Astrocyte of the hippocampus (primary cell): ENCODE measurements around the gene TMEM141.

Experiments
- DNase-seq: peaks from one replicate; pipeline ENCODE4 v3.0.0; 2011; ENCODE audit warnings: low read depth, low spot score

TMEM141 gene

GRCh38 chr9:136790640-136791515 lies at the start of gene TMEM141:
TMEM141 (plus strand) TSS chr9:136791344; CDS start chr9:136791371, 27 bp downstream.
- DNase-seq, result peak; percentile 100

GRCh38 chr9:136741883-136742571 lies 49.1 kb upstream of the TMEM141 start:
- no peak for DNase-seq

- no peak for DNase-seq
These were observed 48.4 kb upstream of the TMEM141 start, which contains the start of gene LCN10 for GRCh38 chr9:136742591-136743391. LCN10 (minus strand) TSS chr9:136742940; CDS start chr9:136742903, 37 bp downstream.

- DNase-seq, result no peak
These were observed 47.4 kb upstream of the TMEM141 start for GRCh38 chr9:136743639-136744211.

- no peak for DNase-seq
These were observed 46.4 kb upstream of the TMEM141 start for GRCh38 chr9:136744773-136745172.

GRCh38 chr9:136745389-136746154 lies 45.6 kb upstream of the TMEM141 start:
- DNase-seq, result no peak

GRCh38 chr9:136746155-136746490 lies 45.0 kb upstream of the TMEM141 start:
- no peak for DNase-seq

- no peak for DNase-seq
These were observed 44.5 kb upstream of the TMEM141 start for GRCh38 chr9:136746621-136747020.

GRCh38 chr9:136747161-136748060 lies 43.7 kb upstream of the TMEM141 start:
- no peak for DNase-seq

- no peak for DNase-seq
These were observed 42.9 kb upstream of the TMEM141 start, which contains the start of gene LCN6 for GRCh38 chr9:136748201-136748600. LCN6 (minus strand) TSS chr9:136748525; CDS start chr9:136748483, 42 bp downstream.

GRCh38 chr9:136748666-136749611 lies 42.2 kb upstream of the TMEM141 start:
- DNase-seq, result no peak

- DNase-seq, result no peak
These were observed 40.6 kb upstream of the TMEM141 start for GRCh38 chr9:136750526-136750925.

- no peak for DNase-seq
These were observed 39.9 kb upstream of the TMEM141 start for GRCh38 chr9:136751244-136751643.

- no peak for DNase-seq
These were observed 39.3 kb upstream of the TMEM141 start for GRCh38 chr9:136751814-136752213.

GRCh38 chr9:136753371-136754058 lies 37.6 kb upstream of the TMEM141 start:
- no peak for DNase-seq

GRCh38 chr9:136754059-136754572 lies 37.0 kb upstream of the TMEM141 start:
- DNase-seq, result no peak

- no peak for DNase-seq
These were observed 36.4 kb upstream of the TMEM141 start for GRCh38 chr9:136754626-136755301.
